Right renal cortex interstitium (tissue), 3 donors: ENCODE data around the gene PGGHG. TPM values are rescaled to one million over a fixed set of nuclear protein-coding genes. Genes with fewer than 3 reads are reported as not detected.

ENCODE experiments used
- DNase-seq, 3 donors: peaks; one replicate each; pipeline ENCODE4 v3.0.0-alpha.2; 2013; ENCODE audit warnings: low read depth in 3 of 3, low spot score in 2 of 3
- polyA plus RNA-seq, 3 donors: library from polyadenylated mRNA; unstranded; fragments of 120-200 nt; gene quantifications; one replicate each; pipeline ENCODE4 v1.2.1, GENCODE V29; 2013; ENCODE audit not compliant: insufficient read length in 3 of 3

The PGGHG gene
- polyA plus RNA-seq, 3 donors: 9.1 to 19.2 (median 11.4) TPM

- DNase-seq: no peak
Measured at GRCh38 chr11:344836-345578, 56.1 kb downstream of the PGGHG start.

Other genes with a start within 250 kb of the PGGHG start
- 1 to 10 TPM in 1 of 3 donors, not detected in 2; 1.3 TPM for gene SCGB1C1, start 96.0 kb upstream of the PGGHG start, polyA plus RNA-seq
- gene BET1L, start 81.7 kb upstream of the PGGHG start, polyA plus RNA-seq: 10 to 100 TPM; 41.7 to 43.2 (median 41.9) TPM
- gene RIC8A, start 81.4 kb upstream of the PGGHG start, polyA plus RNA-seq: 10 to 100 TPM; 81.4 to 94.6 (median 84.7) TPM
- 10 to 100 TPM; 23.6 to 27.6 (median 24.8) TPM for gene SIRT3, start 52.8 kb upstream of the PGGHG start, polyA plus RNA-seq
- 100 to 1,000 TPM; 129 to 144 (median 132) TPM for gene PSMD13, start 52.1 kb upstream of the PGGHG start, polyA plus RNA-seq
- under 1 TPM; 0.11 to 0.36 (median 0.25) TPM for gene NLRP6, start 10.7 kb upstream of the PGGHG start, polyA plus RNA-seq
- not detected for gene IFITM5, start 10.4 kb downstream of the PGGHG start, polyA plus RNA-seq
- 100 to 1,000 TPM; 156 to 251 (median 209) TPM for gene IFITM2, start 18.7 kb downstream of the PGGHG start, polyA plus RNA-seq
- 10 to 100 TPM; 33.9 to 45.6 (median 43.5) TPM for gene IFITM1, start 24.9 kb downstream of the PGGHG start, polyA plus RNA-seq
- 100 to 1,000 TPM; 299 to 430 (median 398) TPM for gene IFITM3, start 31.7 kb downstream of the PGGHG start, polyA plus RNA-seq
- gene B4GALNT4, start 80.4 kb downstream of the PGGHG start, polyA plus RNA-seq: 10 to 100 TPM; 45.9 to 50.1 (median 47.4) TPM
- 1 to 10 TPM; 4.1 to 5.5 (median 4.4) TPM for gene PKP3, start 105.1 kb downstream of the PGGHG start, polyA plus RNA-seq
- gene SIGIRR, start 125.9 kb downstream of the PGGHG start, polyA plus RNA-seq: 10 to 100 TPM; 25.0 to 31.9 (median 25.6) TPM
- gene ANO9, start 152.9 kb downstream of the PGGHG start, polyA plus RNA-seq: 10 to 100 TPM in 1 of 3 donors, 1 to 10 TPM in 2; 6.4 to 10.3 (median 7.0) TPM
- 10 to 100 TPM; 27.0 to 30.6 (median 27.1) TPM for gene PTDSS2, start 161.2 kb downstream of the PGGHG start, polyA plus RNA-seq
- gene RNH1, start 218.1 kb downstream of the PGGHG start, polyA plus RNA-seq: 10 to 100 TPM; 62.4 to 80.0 (median 71.8) TPM
- 10 to 100 TPM; 36.8 to 44.5 (median 39.2) TPM for gene HRAS, start 246.4 kb downstream of the PGGHG start, polyA plus RNA-seq
- 1 to 10 TPM; 2.7 to 3.2 (median 3.0) TPM for gene LRRC56, start 248.4 kb downstream of the PGGHG start, polyA plus RNA-seq